RWPE1 (cell line): ENCODE data around the gene KCNB1.

Experiments
- CTCF ChIA-PET: fragments of 350-600 bp; sonication (Branson Sonifier 250); formaldehyde crosslinking; extraction: SDS; loops from one replicate; lab custom pipeline; 2021; lab: Yijun Ruan, JAX
- POLR2A ChIA-PET: fragments of 400-600 bp; formaldehyde crosslinking; extraction: SDS; loops from one replicate; lab custom pipeline; 2020; ENCODE audit warnings: antibody characterized with exemption; ENCODE audit not compliant: low non-redundant PET; lab: Yijun Ruan, JAX
- DNase-seq: peaks from one replicate; pipeline ENCODE4 v3.0.0; 2012; ENCODE audit warnings: low spot score
- H3K27ac ChIP-seq: fragments of 450-650 bp; 2 replicates; pipeline ENCODE4 v1.5.1; 2017
- TF ChIP-seq, protein P1 (sequence below): fragments of 450-650 bp; conservative IDR thresholded peaks from 2 replicates; pipeline ENCODE4 v1.5.1; 2017; ENCODE audit warnings: low read depth, mild to moderate bottlenecking

The KCNB1 gene

DNA sequence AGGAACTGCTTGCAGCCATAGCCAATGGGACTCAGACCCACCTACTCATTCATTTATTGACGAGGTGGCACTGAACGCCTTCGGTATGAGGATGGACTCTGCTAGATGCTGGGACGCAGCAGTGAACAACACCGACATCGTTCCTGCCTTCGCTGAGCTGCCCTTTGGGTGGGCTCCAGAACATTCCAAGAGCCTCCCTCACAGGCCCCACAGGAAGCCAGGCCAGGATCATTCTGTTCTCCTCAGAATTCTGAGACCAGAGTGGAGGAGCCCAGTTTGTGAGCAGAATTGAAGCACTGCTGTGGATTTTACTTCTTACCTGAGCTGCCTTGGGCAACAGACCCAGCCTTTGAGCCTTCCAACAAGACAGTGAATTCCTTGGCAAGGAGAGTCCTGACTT lies 82.1 kb downstream of the KCNB1 start:
- no peak for DNase-seq
- POLR2A ChIA-PET: no interaction called here
- H3K27ac ChIP-seq: no peak overlapping the region
- TF ChIP-seq, protein P1, sequence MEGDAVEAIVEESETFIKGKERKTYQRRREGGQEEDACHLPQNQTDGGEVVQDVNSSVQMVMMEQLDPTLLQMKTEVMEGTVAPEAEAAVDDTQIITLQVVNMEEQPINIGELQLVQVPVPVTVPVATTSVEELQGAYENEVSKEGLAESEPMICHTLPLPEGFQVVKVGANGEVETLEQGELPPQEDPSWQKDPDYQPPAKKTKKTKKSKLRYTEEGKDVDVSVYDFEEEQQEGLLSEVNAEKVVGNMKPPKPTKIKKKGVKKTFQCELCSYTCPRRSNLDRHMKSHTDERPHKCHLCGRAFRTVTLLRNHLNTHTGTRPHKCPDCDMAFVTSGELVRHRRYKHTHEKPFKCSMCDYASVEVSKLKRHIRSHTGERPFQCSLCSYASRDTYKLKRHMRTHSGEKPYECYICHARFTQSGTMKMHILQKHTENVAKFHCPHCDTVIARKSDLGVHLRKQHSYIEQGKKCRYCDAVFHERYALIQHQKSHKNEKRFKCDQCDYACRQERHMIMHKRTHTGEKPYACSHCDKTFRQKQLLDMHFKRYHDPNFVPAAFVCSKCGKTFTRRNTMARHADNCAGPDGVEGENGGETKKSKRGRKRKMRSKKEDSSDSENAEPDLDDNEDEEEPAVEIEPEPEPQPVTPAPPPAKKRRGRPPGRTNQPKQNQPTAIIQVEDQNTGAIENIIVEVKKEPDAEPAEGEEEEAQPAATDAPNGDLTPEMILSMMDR: no peak
- CTCF ChIA-PET: interaction anchor here (0.7 kb wide), 1 partner anchor 85 kb away, joined by 3 read pairs; no protein-coding TSS in a partner anchor

DNA sequence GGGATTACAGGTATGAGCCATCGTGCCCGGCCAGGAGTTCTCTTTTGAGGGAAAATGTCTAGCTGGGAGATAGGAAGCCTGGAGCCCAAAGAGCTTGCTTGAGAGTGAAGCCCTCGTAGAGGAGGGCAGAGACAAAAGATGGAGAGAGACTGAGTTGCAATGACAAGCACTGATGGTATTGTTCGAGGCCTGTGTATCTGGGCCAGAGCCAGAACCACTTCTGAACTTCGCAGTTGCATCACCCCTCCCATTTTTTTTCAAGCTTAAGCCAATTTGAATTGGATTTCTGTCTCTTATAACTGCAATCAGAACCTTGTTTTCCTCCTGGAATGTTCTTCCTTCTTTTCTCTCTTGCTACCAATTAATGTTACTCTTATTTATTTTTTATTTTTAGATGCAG lies 83.1 kb downstream of the KCNB1 start:
- DNase-seq: no peak
- POLR2A ChIA-PET: no interaction called here
- CTCF ChIA-PET: interaction anchor here (1.2 kb wide), 1 partner anchor 14 kb away, joined by 7 read pairs; no protein-coding TSS in a partner anchor
- TF ChIP-seq, protein P1: no peak
- no peak overlapping the region; the same call in 1 of the 2 replicates for H3K27ac ChIP-seq

DNA sequence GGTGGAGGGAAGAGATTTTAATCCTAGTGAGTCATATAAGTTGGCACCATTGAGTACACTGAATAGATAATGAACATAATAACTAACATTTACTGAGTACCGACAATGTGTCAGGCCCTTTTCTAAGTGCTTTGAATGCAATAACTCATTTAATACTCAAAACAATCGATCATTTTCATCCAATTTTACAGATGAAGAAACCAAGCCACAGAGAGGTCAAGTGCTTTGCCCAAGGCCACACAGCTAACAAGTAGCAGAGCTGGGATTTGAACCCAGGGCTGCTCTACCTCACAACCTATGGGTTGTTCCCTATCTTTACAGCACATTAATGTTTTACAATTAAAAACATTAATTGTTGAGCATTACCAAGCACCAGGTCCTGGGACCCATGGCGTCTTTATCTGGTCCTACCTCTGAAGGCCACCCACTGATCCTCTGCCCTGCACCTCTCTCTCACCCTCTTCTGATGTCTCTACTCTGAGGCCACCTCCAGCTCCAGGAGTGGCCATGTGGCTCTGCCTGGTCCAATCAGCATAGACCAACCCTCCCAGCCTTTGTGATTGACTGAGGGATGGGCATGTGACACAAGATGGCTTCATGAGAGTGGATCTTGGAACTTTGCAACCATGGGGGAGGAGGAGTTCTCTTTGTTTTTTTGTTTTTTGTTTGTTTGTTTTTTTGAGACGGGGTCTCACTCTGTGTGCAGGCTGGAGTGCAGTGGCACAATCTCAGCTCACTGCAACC lies 83.9 kb downstream of the KCNB1 start:
- ChIA-PET CTCF (interaction anchor here (0.7 to 1.2 kb wide), 3 partner anchors 13 to 64 kb away, joined by 5 to 7 read pairs (median 6); no protein-coding TSS in a partner anchor), POLR2A (no interaction called here)
- H3K27ac ChIP-seq: no peak overlapping the region; the same call in 1 of the 2 replicates
- TF ChIP-seq, protein P1: no peak
- peak; percentile 36 for DNase-seq

DNA sequence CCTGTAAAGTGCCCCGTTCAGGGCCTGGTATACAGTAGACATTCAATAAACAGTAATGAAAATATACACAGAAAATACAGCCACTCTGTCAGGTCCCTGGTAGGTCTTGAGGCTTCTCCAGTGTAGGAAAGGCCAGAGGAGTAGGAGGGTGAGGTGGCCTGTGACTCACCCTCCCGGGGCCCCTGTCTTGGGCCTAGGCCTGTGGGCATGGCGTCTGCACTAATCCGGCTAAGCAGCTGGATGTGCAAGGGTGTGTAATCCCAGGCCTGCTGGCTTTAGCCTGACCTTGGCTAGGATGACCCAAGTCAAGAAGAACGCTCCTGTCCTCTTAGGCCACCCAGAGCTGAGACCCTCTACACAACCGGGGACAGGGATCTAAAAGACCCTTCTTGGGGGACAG lies 84.9 kb downstream of the KCNB1 start:
- ChIA-PET POLR2A (interaction anchor here (0.5 kb wide), 1 partner anchor 32 kb away, joined by 3 read pairs; no protein-coding TSS in a partner anchor), CTCF (interaction anchor here (0.6 to 1.7 kb wide), 5 partner anchors 13 to 530 kb away, joined by 3 to 8 read pairs (median 5); no protein-coding TSS in a partner anchor)
- peak overlapping the region; percentile 52 for H3K27ac ChIP-seq
- peak; percentile 87 for DNase-seq
- TF ChIP-seq, protein P1: no peak

DNA sequence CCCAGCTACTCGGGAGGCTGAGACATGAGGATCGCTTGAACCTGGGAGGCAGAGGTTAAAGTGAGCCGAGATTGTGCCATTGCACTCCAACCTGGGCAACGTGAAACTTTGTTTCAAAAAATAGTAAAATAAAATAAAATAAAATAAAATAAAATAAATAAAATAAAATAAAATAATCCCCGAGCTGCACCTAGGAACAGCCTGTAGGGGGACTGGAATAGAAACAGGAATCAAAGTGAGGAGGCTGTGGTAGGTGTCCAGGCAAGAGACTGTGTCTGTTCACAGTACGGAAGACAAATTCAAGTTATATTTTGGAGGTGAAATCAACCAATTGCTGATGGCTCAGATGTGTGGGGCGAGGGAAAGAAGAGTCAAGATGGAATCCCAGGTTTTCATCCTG lies 86.2 kb downstream of the KCNB1 start:
- TF ChIP-seq, protein P1: no peak
- no peak for DNase-seq
- ChIA-PET CTCF (interaction anchor here (0.6 to 1.7 kb wide), 4 partner anchors 12 to 392 kb away, joined by 3 to 8 read pairs (median 4); no protein-coding TSS in a partner anchor), POLR2A (no interaction called here)
- no peak overlapping the region for H3K27ac ChIP-seq

DNA sequence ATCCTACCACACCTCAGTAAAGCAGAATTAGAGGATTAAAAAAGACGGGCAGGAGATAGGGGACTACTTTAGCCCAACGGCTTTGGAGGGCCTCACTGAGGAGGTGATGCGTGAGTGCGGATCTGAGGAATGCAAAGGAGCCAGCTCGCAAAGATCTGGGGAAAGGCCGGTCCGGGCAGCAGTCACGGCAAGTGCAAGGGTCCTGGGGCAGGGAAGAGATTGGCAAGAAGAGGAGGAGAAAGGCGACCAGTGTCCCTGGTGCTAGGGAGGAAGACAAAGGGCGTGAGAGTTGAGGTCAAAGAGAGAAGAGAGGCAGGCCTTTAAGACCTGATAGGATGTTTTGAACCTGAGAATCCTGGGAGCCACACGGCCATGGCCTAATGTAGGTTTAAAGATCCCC lies 86.8 kb downstream of the KCNB1 start:
- no peak overlapping the region for H3K27ac ChIP-seq
- POLR2A ChIA-PET: no interaction called here
- TF ChIP-seq, protein P1: no peak
- DNase-seq: no peak
- CTCF ChIA-PET: interaction anchor here (0.7 kb wide), 1 partner anchor 262 kb away, joined by 3 read pairs; no protein-coding TSS in a partner anchor
